Measurements from ENCODE around the gene SACS. TPM values are rescaled to one million over a fixed set of nuclear protein-coding genes. Genes with fewer than 3 reads are reported as not detected.

SACS gene
- total RNA-seq, 1 experiment from 2014 or later = 19.8 TPM

- POLR2A ChIA-PET = no interaction called here
- no peak for TF ChIP-seq TCF7L2 (IDR thresholded peaks at IDR 0.05; ENCODE audit: low read depth, low read length)
- TF ChIP-seq POLR2AphosphoS5 (IDR thresholded peaks at IDR 0.05; ENCODE audit: low read depth, low read length) = no peak
- TF ChIP-seq CTCF (IDR thresholded peaks at IDR 0.05) = no peak
- no peak for TF ChIP-seq SIN3A (IDR thresholded peaks at IDR 0.05; ENCODE audit: borderline replicate concordance, insufficient read depth, low read depth, low read length)
- TF ChIP-seq REST (IDR thresholded peaks at IDR 0.05; ENCODE audit: insufficient read depth in 1 of 2, low read depth in 2 of 2, low read length in 1 of 2) = no peak
These were observed 55.4 kb downstream of the SACS start for GRCh38 chr13:23377983-23378632.

GRCh38 chr13:23377579-23377978 lies 55.9 kb downstream of the SACS start:
- in situ Hi-C loops (cut with HindIII; ENCODE audit: low pct_unique_long_range_greater_than_20kb, low sequenced_read_pairs) = no loop called here
- BruUV-seq (replicated peaks) = no TSS peak
- ChIA-PET POLR2A (no interaction called here), CTCF (no interaction called here)
- Histone ChIP-seq H3K9me3 (ENCODE audit: control insufficient read depth, insufficient read depth, low read depth, low read length) (no peaks in the 10 kb centered on the region), H3K36me3 (ENCODE audit: control insufficient read depth, insufficient read depth, low read length) (no peaks in the 10 kb centered on the region), H3K27ac (ENCODE audit: low read length) (no peak overlapping the region), H3K4me1 (ENCODE audit: control insufficient read depth, insufficient read depth, low read length) (peaks cover 7% of the 10 kb centered on the region), H3K27me3 (ENCODE audit: control insufficient read depth, insufficient read depth, low read length) (no peaks in the 10 kb centered on the region), H3K4me3 (ENCODE audit: low read depth in 2 of 2, low read length in 2 of 2) (no peak overlapping the region)
- no peak for DNase-seq (ENCODE audit: low read depth, low spot score)
- ATAC-seq = no peak
- intact Hi-C loops (cut with micrococcal nuclease; ENCODE audit: unreplicated experiment) = no loop called here
- TF ChIP-seq SIN3A (IDR thresholded peaks at IDR 0.05; ENCODE audit: borderline replicate concordance, insufficient read depth, low read depth, low read length) = no peak
- no peak for TF ChIP-seq POLR2AphosphoS5 (IDR thresholded peaks at IDR 0.05; ENCODE audit: low read depth, low read length)
- no peak for TF ChIP-seq CTCF (IDR thresholded peaks at IDR 0.05)
- TF ChIP-seq REST (IDR thresholded peaks at IDR 0.05; ENCODE audit: insufficient read depth in 1 of 2, low read depth in 2 of 2, low read length in 1 of 2) = no peak
- TF ChIP-seq TCF7L2 (IDR thresholded peaks at IDR 0.05; ENCODE audit: low read depth, low read length) = no peak

More at GRCh38 chr13:23377983-23378632, 55.4 kb downstream of the SACS start:
- no peaks in the 10 kb centered on the region for H3K27me3 ChIP-seq (ENCODE audit: control insufficient read depth, insufficient read depth, low read length)
- H3K36me3 ChIP-seq (ENCODE audit: control insufficient read depth, insufficient read depth, low read length) = no peaks in the 10 kb centered on the region
- no peak overlapping the region for H3K27ac ChIP-seq (ENCODE audit: low read length)
- H3K9me3 ChIP-seq (ENCODE audit: control insufficient read depth, insufficient read depth, low read depth, low read length) = no peaks in the 10 kb centered on the region
- BruUV-seq (replicated peaks) = no TSS peak
- intact Hi-C loops (cut with micrococcal nuclease; ENCODE audit: unreplicated experiment) (no loop called here), in situ Hi-C loops (cut with HindIII; ENCODE audit: low pct_unique_long_range_greater_than_20kb, low sequenced_read_pairs) (no loop called here)
- CTCF ChIA-PET = no interaction called here
- no peak for DNase-seq (ENCODE audit: low read depth, low spot score)
- ATAC-seq = no peak
- no peak overlapping the region for H3K4me3 ChIP-seq (ENCODE audit: low read depth in 2 of 2, low read length in 2 of 2)
- peaks cover 3% of the 10 kb centered on the region; the same call in 1 of the 2 replicates for H3K4me1 ChIP-seq (ENCODE audit: control insufficient read depth, insufficient read depth, low read length)

Measured in Panc1 (cell line).